Measurements from ENCODE around the gene PWP2. TPM values are rescaled to one million over a fixed set of nuclear protein-coding genes. Genes with fewer than 3 reads are reported as not detected.

The PWP2 gene
- total RNA-seq, 1 experiment from 2014 or later, result 10.1 TPM

GRCh38 chr21:44090325-44090724 lies 16.9 kb upstream of the PWP2 start:
- Histone ChIP-seq H3K27me3 (replicated peaks; ENCODE audit: insufficient read depth, low read depth, low read length, poor library complexity) (no peaks in the 10 kb centered on the region), H3K36me3 (ENCODE audit: insufficient read depth, low read length, poor library complexity, severe bottlenecking) (peaks cover 43% of the 10 kb centered on the region), H3K27ac (ENCODE audit: low read depth, low read length, poor library complexity, severe bottlenecking) (no peak overlapping the region), H3K9me3 (ENCODE audit: low read depth, low read length, poor library complexity, severe bottlenecking) (no peaks in the 10 kb centered on the region), H3K4me1 (ENCODE audit: insufficient read depth, low read length, poor library complexity, severe bottlenecking) (no peaks in the 10 kb centered on the region), H3K4me3 (ENCODE audit: low read depth, low read length, poor library complexity, severe bottlenecking) (no peak overlapping the region)
- intact Hi-C loops (cut with micrococcal nuclease; ENCODE audit: unreplicated experiment), result no loop called here
- no TSS peak for BruUV-seq (replicated peaks)
- DNase-seq (ENCODE audit: low spot score), result no peak
- ChIA-PET CTCF (no interaction called here), POLR2A (ENCODE audit: low non-redundant PET) (no interaction called here)
- TF ChIP-seq, protein P1, sequence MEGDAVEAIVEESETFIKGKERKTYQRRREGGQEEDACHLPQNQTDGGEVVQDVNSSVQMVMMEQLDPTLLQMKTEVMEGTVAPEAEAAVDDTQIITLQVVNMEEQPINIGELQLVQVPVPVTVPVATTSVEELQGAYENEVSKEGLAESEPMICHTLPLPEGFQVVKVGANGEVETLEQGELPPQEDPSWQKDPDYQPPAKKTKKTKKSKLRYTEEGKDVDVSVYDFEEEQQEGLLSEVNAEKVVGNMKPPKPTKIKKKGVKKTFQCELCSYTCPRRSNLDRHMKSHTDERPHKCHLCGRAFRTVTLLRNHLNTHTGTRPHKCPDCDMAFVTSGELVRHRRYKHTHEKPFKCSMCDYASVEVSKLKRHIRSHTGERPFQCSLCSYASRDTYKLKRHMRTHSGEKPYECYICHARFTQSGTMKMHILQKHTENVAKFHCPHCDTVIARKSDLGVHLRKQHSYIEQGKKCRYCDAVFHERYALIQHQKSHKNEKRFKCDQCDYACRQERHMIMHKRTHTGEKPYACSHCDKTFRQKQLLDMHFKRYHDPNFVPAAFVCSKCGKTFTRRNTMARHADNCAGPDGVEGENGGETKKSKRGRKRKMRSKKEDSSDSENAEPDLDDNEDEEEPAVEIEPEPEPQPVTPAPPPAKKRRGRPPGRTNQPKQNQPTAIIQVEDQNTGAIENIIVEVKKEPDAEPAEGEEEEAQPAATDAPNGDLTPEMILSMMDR (conservative IDR thresholded peaks at IDR 0.05; ENCODE audit: low read depth, low read length), result no peak
- no peak for TF ChIP-seq EZH2 (IDR thresholded peaks at IDR 0.05; ENCODE audit: borderline replicate concordance, low read depth, low read length, poor library complexity, severe bottlenecking)

DNA sequence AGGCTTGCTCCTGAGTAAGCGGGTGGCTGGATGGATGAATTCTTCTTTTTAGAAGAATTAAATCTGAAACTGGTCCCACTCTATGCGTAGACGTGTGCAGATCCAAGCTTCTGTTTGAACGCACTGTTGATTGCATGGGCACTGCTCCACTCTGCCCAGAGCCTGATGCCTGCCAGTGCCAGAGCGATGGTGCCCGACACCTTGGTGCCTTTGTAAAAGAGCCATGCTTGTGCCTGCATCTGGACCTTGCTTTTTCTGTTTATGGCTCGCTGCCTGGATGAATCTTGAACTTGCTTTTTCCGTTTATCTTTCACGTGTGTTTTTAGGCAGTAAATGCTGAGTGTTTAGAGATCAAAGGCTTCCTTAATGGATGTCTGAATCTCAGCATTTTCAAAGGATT lies 15.0 kb upstream of the PWP2 start:
- Histone ChIP-seq H3K27ac (ENCODE audit: low read depth, low read length, poor library complexity, severe bottlenecking) (no peak overlapping the region), H3K4me3 (ENCODE audit: low read depth, low read length, poor library complexity, severe bottlenecking) (no peak overlapping the region), H3K27me3 (replicated peaks; ENCODE audit: insufficient read depth, low read depth, low read length, poor library complexity) (no peaks in the 10 kb centered on the region), H3K4me1 (ENCODE audit: insufficient read depth, low read length, poor library complexity, severe bottlenecking) (no peaks in the 10 kb centered on the region), H3K9me3 (ENCODE audit: low read depth, low read length, poor library complexity, severe bottlenecking) (no peaks in the 10 kb centered on the region), H3K36me3 (ENCODE audit: insufficient read depth, low read length, poor library complexity, severe bottlenecking) (peaks cover 37% of the 10 kb centered on the region)
- DNase-seq (ENCODE audit: low spot score), result no peak
- no TSS peak for BruUV-seq (replicated peaks)
- ChIA-PET POLR2A (ENCODE audit: low non-redundant PET) (no interaction called here), CTCF (no interaction called here)
- intact Hi-C loops (cut with micrococcal nuclease; ENCODE audit: unreplicated experiment), result no loop called here
- TF ChIP-seq EZH2 (IDR thresholded peaks at IDR 0.05; ENCODE audit: borderline replicate concordance, low read depth, low read length, poor library complexity, severe bottlenecking), result no peak
- TF ChIP-seq, protein P1 (conservative IDR thresholded peaks at IDR 0.05; ENCODE audit: low read depth, low read length), result no peak

DNA sequence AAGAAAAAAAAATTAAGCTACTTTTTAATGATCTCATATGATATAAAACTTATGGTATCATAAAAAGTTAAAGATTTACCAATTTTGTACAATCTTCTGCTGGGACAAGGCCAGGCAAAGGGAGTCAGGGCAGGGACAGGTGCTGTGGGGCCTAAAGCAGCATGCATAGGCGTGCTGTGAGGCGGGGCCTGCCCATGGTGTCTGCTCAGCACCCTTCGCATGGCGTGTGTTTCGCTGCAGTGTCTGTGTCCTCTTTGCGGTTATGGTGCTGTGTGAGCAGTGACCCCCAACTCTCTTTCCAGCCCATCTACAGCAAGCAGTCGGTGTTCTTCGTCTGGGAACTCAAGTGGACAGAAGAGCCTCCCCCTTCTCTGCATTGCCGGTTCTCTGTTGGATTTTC lies 13.4 kb upstream of the PWP2 start:
- intact Hi-C loops (cut with micrococcal nuclease; ENCODE audit: unreplicated experiment), result no loop called here
- DNase-seq (ENCODE audit: low spot score), result no peak
- Histone ChIP-seq H3K4me1 (ENCODE audit: insufficient read depth, low read length, poor library complexity, severe bottlenecking) (no peaks in the 10 kb centered on the region), H3K27ac (ENCODE audit: low read depth, low read length, poor library complexity, severe bottlenecking) (no peak overlapping the region), H3K27me3 (replicated peaks; ENCODE audit: insufficient read depth, low read depth, low read length, poor library complexity) (no peaks in the 10 kb centered on the region), H3K36me3 (ENCODE audit: insufficient read depth, low read length, poor library complexity, severe bottlenecking) (peaks cover 31% of the 10 kb centered on the region), H3K9me3 (ENCODE audit: low read depth, low read length, poor library complexity, severe bottlenecking) (no peaks in the 10 kb centered on the region), H3K4me3 (ENCODE audit: low read depth, low read length, poor library complexity, severe bottlenecking) (no peak overlapping the region)
- ChIA-PET CTCF (no interaction called here), POLR2A (ENCODE audit: low non-redundant PET) (no interaction called here)
- no TSS peak for BruUV-seq (replicated peaks)
- no peak for TF ChIP-seq EZH2 (IDR thresholded peaks at IDR 0.05; ENCODE audit: borderline replicate concordance, low read depth, low read length, poor library complexity, severe bottlenecking)
- TF ChIP-seq, protein P1 (conservative IDR thresholded peaks at IDR 0.05; ENCODE audit: low read depth, low read length), result no peak
